GM12801 (cell line): Measurements from ENCODE around the gene KCNH8.

Experiments
- CTCF ChIP-seq: IDR thresholded peaks from one replicate; pipeline ENCODE4 v1.5.1; 2011; ENCODE audit warnings: control low read depth; ENCODE audit not compliant: insufficient read length; ENCODE audit errors: extremely low read depth

KCNH8 gene

GRCh38 chr3:19476281-19476680 lies 328.0 kb downstream of the KCNH8 start:
- no peak for TF ChIP-seq CTCF

GRCh38 chr3:19485267-19485666 lies 337.0 kb downstream of the KCNH8 start:
- TF ChIP-seq CTCF: no peak

GRCh38 chr3:19487386-19487785 lies 339.1 kb downstream of the KCNH8 start:
- no peak for TF ChIP-seq CTCF

GRCh38 chr3:19488939-19489338 lies 340.6 kb downstream of the KCNH8 start:
- no peak for TF ChIP-seq CTCF

GRCh38 chr3:19489936-19490335 lies 341.6 kb downstream of the KCNH8 start:
- no peak for TF ChIP-seq CTCF

- TF ChIP-seq CTCF: no peak
These were observed 357.9 kb downstream of the KCNH8 start for GRCh38 chr3:19506171-19506570.

- no peak for TF ChIP-seq CTCF
These were observed 374.0 kb downstream of the KCNH8 start for GRCh38 chr3:19522305-19522704.

GRCh38 chr3:19526071-19526470 lies 377.8 kb downstream of the KCNH8 start:
- no peak for TF ChIP-seq CTCF
